Measurements from ENCODE around the gene CYP39A1. TPM values are rescaled to one million over a fixed set of nuclear protein-coding genes. Genes with fewer than 3 reads are reported as not detected.

CYP39A1 gene
- total RNA-seq, 4 donors from 2014 or later = 6.3 to 18.3 (median 13.0) TPM

- Histone ChIP-seq H3K27ac (no peak overlapping the region), H3K4me1 (no peaks in the 10 kb centered on the region), H3K4me3 (replicated peaks in 1 of 3) (no peak overlapping the region), H3K9me3 (no peaks in the 10 kb centered on the region), H3K27me3 (no peaks in the 10 kb centered on the region), H3K36me3 (no peaks in the 10 kb centered on the region)
- no peak for TF ChIP-seq POLR2A (IDR thresholded peaks at IDR 0.05)
- no peak for TF ChIP-seq CTCF (IDR thresholded peaks at IDR 0.05)
- no peak for DNase-seq
- intact Hi-C loops (cut with DNase I) = no loop called here
- WGBS, 2 donors = 89 to 96% methylated on average over 3 of the region's 3 CpGs
Observed at GRCh38 chr6:46541556-46541955, 111.1 kb downstream of the CYP39A1 start.

GRCh38 chr6:46539866-46540265 is 112.8 kb downstream of the CYP39A1 start:
- Histone ChIP-seq H3K9me3 (no peaks in the 10 kb centered on the region), H3K4me1 (no peaks in the 10 kb centered on the region), H3K27ac (no peak overlapping the region), H3K27me3 (no peaks in the 10 kb centered on the region), H3K4me3 (replicated peaks in 1 of 3) (no peak overlapping the region), H3K36me3 (no peaks in the 10 kb centered on the region)
- TF ChIP-seq CTCF (IDR thresholded peaks at IDR 0.05) = no peak
- WGBS, 2 donors = 89 to 95% methylated on average over 2 of the region's 2 CpGs
- intact Hi-C loops (cut with DNase I) = no loop called here
- DNase-seq = no peak

GRCh38 chr6:46538800-46539480 is 113.7 kb downstream of the CYP39A1 start:
- H3K9me3 ChIP-seq = no peaks in the 10 kb centered on the region
- H3K4me3 ChIP-seq (replicated peaks in 1 of 3) = no peak overlapping the region
- no peak for DNase-seq
- no peak overlapping the region for H3K27ac ChIP-seq
- no peaks in the 10 kb centered on the region for H3K36me3 ChIP-seq
- 70 to 76% methylated on average over 6 of the region's 6 CpGs for WGBS, 2 donors
- no peaks in the 10 kb centered on the region for H3K4me1 ChIP-seq
- TF ChIP-seq CTCF (IDR thresholded peaks at IDR 0.05) = no peak
- no peak for TF ChIP-seq POLR2A (IDR thresholded peaks at IDR 0.05)
- intact Hi-C loops (cut with DNase I) = no loop called here
- no peaks in the 10 kb centered on the region for H3K27me3 ChIP-seq

GRCh38 chr6:46530896-46531295 is 121.7 kb downstream of the CYP39A1 start:
- H3K27me3 ChIP-seq = no peaks in the 10 kb centered on the region
- H3K27ac ChIP-seq = no peak overlapping the region
- no peaks in the 10 kb centered on the region for H3K9me3 ChIP-seq
- no peak for TF ChIP-seq CTCF (IDR thresholded peaks at IDR 0.05)
- TF ChIP-seq POLR2A (IDR thresholded peaks at IDR 0.05) = no peak
- no peaks in the 10 kb centered on the region for H3K4me1 ChIP-seq
- DNase-seq = no peak
- no peak overlapping the region for H3K4me3 ChIP-seq (replicated peaks in 1 of 3)
- H3K36me3 ChIP-seq = no peaks in the 10 kb centered on the region
- WGBS, 2 donors = 69 to 71% methylated on average over 3 of the region's 3 CpGs
- intact Hi-C loops (cut with DNase I) = no loop called here

- H3K4me1 ChIP-seq = no peaks in the 10 kb centered on the region
- TF ChIP-seq CTCF (IDR thresholded peaks at IDR 0.05) = no peak
- no peak for TF ChIP-seq POLR2A (IDR thresholded peaks at IDR 0.05)
- no peaks in the 10 kb centered on the region for H3K36me3 ChIP-seq
- no peak overlapping the region for H3K4me3 ChIP-seq (replicated peaks in 1 of 3)
- no peak for DNase-seq
- H3K27ac ChIP-seq = no peak overlapping the region
- WGBS, 2 donors = 85 to 87% methylated on average over 3 of the region's 3 CpGs
- no peaks in the 10 kb centered on the region for H3K9me3 ChIP-seq
- intact Hi-C loops (cut with DNase I) = no loop called here
- H3K27me3 ChIP-seq = no peaks in the 10 kb centered on the region
Observed at GRCh38 chr6:46528961-46529750, 123.5 kb downstream of the CYP39A1 start.
